Hematopoietic multipotent progenitor cell treated with erythropoietin and hydrocortisone succinate and interleukin-3 and kit ligand, for 6 days (in vitro differentiated cells): Measurements from ENCODE around the gene FZD10.

Source experiments
- DNase-seq: peaks from one replicate; pipeline ENCODE4 v3.0.0-alpha.2; 2015

The FZD10 gene

DNA sequence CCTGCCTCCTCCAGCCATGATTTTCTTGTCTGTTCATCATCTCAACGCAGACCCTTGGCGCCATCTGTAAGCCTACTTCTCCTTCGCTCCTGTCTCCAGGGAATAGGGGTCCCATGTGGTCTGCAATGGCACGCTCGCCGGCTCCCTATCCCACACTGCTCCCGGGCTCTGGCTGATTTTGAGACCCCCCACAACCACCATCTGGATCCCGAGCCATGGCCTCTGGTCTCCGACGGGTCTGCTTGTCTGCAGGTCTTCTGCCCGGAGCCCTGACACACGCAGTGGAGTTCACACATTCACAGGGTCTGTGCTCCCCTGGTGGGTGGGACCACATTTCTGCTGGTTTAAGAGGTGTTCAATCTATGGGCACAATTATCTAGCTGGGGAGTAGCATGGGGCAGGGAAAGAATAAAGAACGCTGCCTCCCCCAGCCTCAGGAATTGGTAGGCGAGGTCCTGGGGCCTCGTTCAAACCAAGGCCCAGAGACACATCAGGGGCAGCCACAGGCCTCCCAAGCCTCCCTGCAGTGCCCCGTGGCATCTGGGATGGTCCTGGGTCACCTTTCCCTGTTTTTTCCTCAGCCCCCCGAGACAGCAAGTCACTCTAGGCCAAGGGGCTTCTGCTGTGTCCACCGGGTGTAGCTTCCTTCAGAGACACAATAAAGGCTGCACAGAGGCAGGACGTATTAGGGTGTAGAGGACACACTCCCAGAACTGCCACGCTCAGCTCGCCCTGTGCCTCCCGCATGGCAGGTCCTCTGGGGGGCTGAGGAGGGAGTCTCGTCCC, 21.5 kb downstream of the FZD10 start:
- DNase-seq = no peak

DNA sequence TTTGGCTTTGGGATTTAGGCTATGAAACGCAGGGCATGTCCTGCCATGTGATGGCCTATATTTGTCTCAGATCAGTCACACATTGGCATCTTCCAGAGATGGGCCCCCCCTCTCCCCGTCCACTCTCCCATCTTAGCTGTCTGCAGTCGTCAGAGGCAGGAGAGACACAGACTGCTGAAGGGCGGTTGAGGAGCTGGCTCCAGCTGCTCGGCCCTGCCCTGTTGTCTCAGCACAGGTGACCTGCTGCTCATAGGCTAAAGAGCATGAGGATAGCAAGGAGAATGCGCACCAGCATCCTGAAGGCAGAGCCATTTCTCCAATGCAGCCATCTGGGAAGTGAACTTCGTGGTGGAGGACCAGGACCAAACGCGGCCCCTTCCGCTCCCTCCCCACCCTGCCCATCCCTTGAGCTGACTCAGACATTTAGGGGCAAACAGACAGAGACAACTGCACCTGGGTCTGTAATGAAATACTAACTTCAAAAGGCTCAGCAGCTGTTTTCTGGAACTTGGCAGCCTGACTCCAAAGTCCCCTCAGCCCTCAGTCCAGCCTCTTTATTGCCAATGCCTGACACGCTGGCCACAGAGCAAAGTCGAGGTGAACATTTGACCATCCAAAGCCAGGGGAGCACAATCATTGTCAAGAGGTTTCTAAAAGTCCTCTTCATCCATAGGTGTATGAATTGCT, 22.3 kb downstream of the FZD10 start:
- no peak for DNase-seq

DNA sequence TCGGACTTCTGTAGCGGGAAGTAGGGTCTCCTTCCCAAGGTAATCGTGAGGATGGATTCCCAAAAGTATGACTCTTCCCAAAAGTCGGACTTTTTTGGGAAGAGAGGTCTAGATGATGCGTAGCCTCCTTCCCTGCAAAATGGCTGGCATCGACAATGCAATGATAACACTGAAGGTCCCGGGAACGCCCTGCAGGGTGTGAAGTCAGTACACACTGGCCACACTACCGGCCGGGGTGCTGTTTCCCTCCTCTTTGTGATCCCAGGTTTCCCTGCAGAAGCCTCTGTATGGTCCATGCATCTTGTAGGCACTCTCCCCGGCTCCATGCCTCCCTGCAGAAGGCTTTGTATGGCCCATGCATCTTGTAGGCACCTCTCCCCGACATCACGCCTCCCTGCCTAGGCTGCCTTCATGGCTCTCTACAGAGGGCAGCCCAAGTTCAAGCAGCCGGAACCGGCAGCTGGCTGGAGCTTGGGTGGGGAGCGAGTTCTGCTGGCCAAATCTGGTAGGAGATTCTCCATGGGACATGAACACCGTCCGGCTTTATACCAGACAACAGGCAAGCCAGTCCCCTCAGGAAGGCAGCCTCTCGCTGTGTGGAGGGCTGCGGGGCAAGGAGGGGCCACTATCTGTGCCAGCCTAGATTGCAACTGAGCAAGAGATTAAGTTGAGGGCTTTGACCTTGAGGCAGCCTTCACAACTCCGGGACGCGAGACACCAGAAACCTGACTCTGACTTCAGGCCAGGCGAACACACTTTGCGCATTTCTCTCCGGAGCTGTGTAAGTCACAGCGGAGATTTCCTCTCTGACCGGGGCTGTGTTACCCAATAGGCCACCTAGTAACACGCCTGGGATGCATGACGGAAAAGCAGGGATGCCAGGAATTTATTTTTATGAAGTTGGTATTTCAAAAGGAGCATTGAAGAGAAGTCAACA, 23.5 kb downstream of the FZD10 start:
- DNase-seq = no peak

DNA sequence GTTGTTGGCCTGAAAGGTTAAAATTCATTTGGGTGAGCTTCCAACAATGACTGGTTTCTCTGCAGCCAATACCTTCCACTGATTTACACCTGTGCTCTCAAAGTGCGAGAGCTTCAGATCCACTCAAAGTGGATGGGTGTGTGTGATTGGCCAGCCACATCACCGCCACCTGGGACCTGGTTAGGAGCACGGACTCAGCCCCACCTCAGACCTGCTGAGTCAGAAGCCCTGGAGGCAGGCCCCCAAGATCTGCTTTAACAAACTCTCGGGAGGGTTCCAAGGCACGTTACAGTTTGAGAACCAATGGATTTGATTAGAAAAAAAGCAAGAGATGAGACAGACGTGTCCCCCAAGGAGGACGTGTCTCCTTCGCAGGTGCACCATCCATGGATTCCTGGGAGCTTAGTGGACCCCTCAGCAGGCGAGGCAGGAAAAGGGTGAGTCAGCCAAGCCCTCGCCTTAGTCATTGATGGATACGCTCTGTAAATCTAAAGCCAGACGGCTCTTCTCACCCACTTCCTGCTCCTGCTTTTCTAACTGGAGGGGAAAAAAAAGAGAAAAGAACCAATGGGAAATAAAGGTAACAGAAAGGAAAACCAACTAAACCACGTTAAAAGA, 24.5 kb downstream of the FZD10 start:
- DNase-seq = no peak

DNA sequence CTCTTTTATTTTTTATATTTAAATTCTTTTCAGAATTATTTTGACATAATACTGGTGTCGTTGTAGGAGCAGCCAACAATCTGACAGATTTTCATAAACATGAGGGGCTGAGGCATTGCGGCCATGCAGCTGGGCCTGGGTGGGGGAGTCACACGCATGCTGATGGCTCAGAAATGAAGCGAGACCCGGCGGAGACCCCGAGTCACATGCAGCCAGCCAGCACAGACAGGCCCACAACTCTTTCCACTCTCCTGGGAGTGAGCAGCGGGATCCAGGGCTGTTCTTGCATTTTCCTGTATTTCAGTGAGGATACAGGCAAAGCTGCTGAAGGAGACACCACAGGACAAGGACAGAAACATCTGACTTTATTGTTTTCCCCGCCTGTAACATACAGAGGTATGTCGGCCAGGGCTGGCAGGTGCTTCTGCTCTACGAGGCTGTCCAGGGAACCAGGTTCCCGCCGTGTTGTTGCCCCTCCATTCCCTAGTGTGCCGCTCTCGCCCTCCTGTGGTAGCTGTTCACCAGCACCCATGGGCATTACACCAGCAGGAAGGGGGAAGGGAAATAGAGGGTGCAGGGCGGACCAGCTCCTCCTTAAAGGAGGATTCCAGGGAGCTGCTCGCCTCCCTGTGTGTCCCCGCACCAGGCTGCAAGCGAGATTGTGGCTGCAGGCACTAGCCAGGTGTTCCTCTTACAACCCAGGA, 30.5 kb downstream of the FZD10 start:
- DNase-seq = no peak

DNA sequence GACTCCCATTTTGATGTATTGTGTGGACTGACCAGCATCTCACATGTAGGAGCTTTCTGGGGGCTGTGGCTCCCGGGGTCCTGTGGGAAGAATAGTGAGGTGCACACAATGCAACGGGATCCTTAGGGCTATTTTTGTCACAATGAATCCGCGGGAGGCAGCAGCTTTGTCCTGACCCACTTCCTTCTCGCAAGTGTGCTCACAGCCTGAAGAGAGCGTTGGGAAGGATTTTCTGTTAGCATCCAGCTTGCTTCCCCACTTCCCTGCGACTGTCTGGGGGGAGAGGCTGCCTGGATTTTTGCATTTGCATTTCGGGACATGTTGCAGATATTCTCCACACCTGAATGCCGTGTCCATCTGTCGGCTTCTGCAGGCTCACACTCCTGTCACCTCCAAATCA, 31.9 kb downstream of the FZD10 start:
- DNase-seq = no peak

DNA sequence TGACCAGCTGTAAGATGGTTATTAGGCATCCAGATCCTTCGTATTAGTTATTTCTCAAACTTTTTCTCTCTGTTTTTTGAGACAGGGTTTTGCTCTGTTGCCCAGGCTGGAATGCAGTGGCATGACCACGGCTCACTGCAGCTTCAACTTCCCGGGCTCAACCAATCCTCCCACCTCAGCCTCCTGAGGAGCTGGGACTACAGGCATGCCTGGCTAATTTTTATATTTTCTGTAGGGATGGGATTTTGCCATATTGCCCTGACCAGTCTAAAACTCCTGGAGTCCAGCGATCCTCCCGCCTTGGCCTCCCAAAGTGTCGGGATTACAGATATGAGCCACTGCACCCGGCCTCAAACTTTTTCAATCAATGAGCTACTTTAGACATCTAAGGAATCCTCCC, 33.1 kb downstream of the FZD10 start:
- no peak for DNase-seq

DNA sequence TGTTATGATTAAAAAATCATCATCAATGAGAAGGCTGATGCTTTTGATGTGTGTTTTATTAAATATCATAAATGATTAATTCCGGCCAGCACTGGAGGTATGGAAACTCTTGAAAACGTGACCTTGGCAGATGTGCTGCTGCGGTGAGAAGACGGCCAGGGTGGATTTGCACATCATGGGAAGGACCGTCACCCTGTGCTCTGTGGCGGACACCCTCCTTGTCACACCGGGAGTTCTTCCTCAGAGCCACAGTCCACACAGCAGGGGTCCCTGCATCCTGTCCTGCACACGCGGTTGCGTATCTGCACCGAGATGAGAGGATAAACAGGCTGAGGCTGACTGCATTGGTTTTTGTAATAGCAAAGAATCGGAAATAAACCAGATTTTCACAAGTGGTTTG, 33.5 kb downstream of the FZD10 start:
- no peak for DNase-seq

DNA sequence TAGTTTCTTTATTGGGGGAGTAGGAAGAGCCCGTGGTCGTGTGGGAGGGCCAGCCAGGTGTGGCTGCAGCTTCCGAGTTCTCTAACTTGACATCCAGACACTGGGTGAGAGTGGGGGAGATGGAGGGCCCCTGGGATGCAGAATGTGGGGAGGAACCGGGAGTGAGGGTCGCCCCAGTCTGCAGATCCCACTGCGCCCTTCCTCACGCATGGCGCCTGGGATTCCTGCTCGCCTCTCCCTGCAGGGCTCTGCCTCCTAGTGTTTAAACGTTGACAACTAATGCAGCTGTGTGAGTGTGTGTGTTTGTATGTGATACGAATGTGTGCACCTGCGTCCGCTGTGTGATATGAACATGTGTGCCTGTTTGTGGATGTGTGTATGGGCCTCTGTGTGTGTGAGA, 34.6 kb downstream of the FZD10 start:
- DNase-seq = no peak

DNA sequence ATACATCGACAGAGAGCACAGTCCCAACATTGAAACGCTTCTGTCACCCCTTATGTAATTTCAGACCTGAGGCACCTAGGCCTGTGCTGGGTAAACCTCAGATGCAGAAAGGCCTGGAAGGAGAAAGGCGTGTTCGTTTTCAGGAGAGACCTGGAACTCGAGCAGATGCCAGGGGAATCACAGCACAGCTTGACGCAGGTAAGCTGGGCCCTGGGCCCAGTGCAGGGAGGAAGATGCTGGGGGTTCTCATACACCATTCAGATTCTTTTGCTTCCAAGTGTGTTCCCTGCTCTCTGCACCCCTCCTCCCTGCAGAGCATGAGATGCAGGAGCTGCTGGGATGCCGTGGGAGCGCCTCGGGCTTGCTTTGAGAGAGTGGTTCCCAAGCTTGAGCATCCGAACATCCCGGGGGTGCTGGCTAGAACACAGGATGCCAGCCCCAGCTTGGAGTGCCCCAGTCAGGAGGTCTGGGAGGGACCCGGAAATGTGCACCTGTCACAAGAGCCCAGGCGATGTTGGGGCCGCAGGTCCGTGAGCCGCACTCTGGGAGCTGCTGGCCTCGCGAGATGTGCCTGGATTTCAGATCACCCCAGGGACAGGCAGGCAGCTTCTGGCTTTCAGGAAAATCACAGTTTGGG, 35.9 kb downstream of the FZD10 start:
- no peak for DNase-seq

DNA sequence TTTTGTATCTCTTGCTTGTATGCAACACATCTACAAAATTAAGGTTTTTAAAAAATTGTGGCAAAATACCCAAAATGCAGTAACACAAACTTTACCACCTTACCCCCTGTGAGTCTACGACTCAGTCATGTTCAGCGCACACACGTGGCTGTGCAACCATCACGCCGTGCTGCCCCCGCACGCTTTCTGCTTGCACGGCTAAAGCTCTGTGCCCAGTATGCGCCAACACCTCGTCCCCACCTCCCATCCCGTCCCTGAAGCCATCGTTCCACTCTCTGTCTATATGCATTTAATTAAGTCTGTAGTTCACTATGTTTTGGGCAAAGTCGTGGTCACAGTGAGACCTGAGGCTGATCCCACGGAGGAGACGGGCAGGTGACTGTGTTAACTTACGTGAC, 36.4 kb downstream of the FZD10 start:
- no peak for DNase-seq

DNA sequence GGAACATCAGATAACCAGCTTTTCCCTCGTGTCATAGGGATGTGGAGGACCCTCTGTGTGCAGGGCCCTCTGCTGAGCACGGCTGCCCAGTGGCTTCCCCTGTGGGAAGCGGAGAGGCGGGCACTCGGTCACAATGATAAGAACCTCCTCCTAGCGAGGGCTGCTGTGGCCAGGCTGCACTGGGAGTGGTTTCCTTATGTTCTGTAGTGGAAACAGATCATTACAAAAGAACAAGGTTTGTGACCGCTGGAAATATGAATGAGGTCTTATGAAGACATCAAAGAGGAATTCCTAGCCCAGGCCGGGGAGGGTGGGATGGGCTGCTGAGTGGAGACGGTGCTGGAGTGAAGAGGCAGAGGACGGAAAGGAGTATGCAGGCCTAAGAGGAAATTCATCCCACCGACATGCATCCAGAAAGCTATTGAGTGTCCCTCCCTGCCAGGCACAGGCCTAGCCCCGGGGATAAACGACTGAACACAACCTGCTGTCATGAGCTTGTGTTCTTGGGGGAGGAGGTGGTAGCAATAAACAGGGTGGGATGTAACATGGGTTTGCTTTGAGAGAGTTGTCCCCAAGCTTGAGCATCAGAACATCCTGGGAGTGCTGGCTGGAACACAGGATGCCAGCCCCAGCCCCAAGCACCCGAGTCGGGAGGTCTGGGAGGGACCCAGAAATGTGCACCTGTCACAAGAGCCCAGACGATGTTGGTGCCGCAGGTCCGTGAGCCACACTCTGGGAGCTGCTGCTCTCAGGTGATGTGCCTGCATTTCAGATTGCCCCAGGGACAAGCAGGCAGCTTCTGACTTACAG, 37.5 kb downstream of the FZD10 start:
- no peak for DNase-seq

DNA sequence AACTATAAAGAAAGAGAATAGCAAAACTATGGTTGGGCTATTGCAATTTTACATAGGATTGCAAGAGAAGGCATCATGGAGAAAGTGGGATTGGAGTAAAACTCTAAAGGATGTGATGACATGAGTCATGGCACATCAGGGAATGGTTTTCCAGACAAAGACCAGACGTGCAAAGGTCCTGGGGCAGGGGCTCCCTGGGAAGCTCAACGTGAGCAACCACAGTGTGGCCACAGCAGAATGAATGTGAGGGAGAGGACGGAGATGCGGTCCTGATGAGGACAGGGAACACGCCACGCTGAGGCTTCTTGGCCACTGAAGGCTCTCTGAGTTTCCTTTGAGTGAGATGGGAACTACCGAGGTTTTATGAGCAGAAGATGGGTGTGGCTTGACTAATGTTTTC, 38.2 kb downstream of the FZD10 start:
- no peak for DNase-seq

DNA sequence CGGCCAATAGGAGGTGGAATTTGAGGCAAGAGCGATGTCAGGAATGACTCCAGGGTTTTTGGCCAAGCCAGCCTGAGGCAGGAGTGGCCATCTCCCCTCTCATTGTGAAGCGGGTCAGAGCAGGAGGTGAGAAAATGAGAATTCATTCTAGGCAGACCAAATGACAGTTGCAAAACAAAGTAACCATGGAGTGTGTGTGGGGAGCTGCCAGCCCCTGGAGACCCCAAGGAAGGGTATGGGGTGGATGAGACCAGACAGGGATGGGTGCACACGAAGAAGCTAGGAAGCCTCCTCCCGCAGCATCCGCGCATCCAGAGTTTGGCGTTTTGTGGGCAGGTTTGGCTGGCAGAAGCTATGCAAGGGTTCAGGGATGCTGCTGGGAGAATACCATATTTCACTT, 38.8 kb downstream of the FZD10 start:
- DNase-seq = no peak

DNA sequence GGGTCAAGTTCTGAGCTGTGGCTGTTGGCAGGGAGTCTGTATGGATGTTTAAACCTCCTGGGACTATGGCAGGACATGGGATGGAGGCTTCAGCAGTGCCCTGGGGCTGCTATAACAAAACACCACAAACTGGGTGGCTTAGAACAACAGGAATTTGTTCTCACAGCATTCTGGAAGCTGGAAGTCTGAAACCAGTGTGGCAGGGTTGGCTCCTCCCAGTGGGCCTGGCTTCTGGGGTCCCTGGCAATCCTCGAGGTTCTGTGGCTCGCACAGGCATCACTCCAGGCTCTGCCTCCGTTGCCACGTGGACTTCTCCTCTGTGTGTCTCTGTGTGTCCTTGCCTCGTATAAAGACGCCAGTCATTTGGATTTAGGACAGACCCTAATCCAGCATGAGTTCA, 39.9 kb downstream of the FZD10 start:
- DNase-seq = no peak

DNA sequence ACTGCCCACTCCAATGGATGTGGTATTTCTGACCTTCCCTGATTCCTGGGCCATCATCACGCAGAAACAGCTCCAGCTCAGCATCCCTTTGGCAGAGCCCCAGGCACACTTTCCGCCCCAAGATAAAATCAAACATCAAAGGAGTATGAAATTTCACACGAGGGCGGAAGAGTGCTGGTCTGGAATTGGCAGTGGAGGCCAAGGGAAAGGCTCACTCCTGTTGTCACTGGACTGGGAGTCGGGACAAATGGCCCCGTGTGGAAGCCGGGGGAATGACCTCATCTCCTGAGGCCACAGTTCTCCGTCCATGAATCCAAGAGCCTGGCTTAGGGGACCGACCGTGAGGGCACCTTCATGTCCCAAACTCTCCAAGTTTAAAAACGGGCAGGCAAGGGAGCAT, 40.9 kb downstream of the FZD10 start:
- no peak for DNase-seq

DNA sequence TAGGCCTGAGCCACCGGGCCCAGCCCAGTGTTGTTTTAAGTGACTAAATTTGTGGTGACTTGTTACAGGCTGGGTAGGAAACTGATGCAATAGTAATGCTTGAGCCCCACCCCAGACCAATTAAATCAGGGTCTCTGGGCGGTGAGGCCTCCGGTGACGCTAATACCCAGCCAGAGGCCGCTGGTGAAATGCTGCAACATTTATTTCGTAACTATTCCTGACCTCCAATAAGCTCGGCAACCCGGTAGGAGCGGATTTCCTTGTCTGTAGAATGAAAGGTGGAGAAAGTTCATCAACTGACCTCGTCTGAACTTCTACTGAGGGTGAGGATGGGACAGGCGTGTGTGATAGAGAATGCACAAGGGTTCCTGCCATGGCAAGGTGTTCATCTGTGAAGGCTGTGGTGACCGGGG, 42.3 kb downstream of the FZD10 start:
- no peak for DNase-seq

DNA sequence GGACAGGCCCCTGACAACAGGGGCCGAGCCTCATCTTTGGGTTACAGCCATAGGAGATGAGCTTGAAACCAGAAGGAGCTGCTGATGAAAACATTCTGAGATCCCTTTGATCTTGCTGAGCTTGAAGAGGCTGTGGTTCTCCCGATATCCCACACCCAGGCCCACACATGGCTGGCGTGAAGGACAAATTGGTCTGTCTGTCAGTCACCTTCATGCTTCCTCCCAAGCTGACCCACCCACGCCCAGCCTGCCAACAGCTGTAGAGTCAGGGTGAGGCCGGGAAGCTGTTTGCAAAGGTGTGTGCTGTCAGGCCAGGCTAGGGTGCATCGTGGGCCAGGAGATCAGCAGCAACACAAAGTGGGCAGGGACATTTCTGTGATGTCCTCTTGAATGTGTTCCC, 43.2 kb downstream of the FZD10 start:
- DNase-seq = no peak

DNA sequence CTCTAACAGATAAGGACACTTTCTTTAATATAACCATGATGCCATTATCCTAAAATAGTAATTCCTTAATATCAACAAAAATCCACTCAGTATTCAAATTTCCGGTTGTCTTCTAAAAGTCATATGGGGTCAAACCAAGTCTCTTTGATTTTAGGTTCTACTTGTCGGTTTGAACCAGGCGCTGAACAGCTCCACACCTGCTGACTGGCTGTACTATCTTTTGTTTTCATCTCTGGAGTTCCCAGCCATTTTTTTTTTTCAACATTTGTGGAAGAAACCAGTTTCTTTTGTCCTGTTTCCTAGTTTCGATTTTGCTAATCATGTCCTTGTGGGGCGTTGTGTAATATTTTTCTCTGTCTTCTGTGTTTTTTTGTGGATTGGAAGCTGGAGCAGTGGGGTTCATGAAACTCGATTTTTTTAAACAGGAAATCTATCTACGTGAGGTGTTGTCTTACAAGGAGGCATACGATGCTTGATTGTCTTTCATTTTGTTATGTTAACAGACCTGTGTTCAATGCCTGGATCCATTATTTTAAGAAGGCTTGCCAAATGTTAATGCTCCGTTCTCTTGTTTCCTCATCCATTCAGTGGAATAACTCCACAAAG, 50.2 kb downstream of the FZD10 start:
- no peak for DNase-seq

DNA sequence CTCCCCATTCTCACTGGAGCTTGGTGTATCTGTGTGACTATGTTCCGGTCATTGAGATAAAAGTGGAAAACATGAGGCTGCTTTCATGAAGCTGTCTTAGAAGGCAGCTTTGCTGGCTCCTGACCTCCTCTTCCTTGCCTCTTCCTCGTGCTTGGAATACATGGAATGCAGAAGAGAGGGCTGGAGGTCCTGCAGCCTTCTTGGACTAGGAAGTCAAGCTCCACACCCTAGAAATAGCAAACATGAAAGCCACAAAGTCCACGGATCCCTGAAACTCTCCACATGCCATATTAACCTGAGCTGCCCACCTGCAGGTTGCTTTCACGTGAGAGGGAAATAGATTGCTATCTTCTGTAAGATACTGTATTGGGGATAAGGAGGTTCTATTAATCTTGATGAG, 51.0 kb downstream of the FZD10 start:
- DNase-seq = no peak
